ENCODE data around the gene AUH.

DNA sequence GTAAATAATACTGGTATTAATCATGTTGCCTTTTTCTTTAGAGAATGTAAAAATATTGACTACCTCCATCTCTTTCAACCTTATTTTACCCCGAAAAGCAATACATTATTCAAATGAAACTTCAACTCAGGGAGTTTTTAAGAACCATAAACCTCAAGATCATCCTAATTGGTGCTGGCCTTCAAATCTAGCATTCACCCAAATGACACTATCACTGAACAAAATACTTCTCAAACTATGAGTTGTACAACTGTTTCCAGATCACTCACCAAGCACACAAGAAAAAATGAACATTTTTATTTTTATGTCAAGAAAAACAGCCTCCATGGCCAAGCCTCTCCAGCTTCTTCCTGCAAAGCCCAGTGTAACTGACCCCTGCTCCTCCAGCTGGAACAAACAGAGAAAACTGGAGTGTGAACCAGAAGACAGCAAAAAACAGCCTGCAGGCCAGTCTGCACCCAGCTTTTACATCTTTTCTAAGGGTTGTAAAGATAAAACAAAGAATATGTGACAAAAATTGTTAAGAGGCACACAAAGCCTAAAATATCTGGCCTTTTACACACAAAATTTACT is 21.2 kb downstream of the AUH start:
- TF ChIP-seq, protein P1, sequence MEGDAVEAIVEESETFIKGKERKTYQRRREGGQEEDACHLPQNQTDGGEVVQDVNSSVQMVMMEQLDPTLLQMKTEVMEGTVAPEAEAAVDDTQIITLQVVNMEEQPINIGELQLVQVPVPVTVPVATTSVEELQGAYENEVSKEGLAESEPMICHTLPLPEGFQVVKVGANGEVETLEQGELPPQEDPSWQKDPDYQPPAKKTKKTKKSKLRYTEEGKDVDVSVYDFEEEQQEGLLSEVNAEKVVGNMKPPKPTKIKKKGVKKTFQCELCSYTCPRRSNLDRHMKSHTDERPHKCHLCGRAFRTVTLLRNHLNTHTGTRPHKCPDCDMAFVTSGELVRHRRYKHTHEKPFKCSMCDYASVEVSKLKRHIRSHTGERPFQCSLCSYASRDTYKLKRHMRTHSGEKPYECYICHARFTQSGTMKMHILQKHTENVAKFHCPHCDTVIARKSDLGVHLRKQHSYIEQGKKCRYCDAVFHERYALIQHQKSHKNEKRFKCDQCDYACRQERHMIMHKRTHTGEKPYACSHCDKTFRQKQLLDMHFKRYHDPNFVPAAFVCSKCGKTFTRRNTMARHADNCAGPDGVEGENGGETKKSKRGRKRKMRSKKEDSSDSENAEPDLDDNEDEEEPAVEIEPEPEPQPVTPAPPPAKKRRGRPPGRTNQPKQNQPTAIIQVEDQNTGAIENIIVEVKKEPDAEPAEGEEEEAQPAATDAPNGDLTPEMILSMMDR (IDR thresholded peaks at IDR 0.05): no peak
- TF ChIP-seq POLR2A (IDR thresholded peaks at IDR 0.05): no peak

Data from Peyer's patch (tissue), 4 donors.